Measurements from ENCODE around the gene FAM13A. TPM values are rescaled to one million over a fixed set of nuclear protein-coding genes. Genes with fewer than 3 reads are reported as not detected.

FAM13A gene
- total and polyA plus RNA-seq, 2 of the 8 experiments (the other 6 are each of a cell fraction or from before 2014, with no cell fraction given), result 7.1 to 16.5 TPM

DNA sequence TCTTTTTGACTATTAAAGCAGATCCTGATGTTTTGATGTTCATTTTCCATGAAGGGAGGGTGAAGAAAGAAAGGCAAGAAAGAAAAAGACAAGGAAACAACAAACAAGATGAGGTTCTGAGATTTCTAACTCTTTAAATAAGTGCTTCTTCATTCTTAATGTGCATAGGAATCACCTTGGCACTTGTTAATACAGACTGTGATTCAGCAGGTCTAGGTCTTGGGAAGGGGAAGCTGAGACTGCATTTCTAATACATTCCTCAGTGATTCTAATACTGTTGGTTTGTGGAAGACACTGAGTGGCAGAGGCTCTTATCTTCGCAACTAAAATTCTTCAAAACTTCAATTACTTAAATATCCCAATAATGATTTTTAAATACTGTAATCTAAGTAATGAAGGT is 264.2 kb downstream of the FAM13A start:
- H3K79me2 ChIP-seq (ENCODE audit: control insufficient read depth in 1 of 2, insufficient read depth in 2 of 2, low read length in 2 of 2), result no peaks in the 10 kb centered on the region
- H2AK5ac ChIP-seq (ENCODE audit: low read depth, low read length), result no peak overlapping the region
- H2BK15ac ChIP-seq (ENCODE audit: low read length), result no peak overlapping the region
- ChIA-PET POLR2A (ENCODE audit: partially characterized antibody) (no interaction called here), CTCF (ENCODE audit: partially characterized antibody) (interaction anchor here (1.0 to 5.4 kb wide), 3 partner anchors 26 to 122 kb away, joined by 3 to 32 read pairs (median 9); no protein-coding TSS in a partner anchor)
- H4K8ac ChIP-seq (ENCODE audit: extremely low read depth, insufficient read depth, low read length), result no peak overlapping the region
- no peak overlapping the region for H2AFZ ChIP-seq (ENCODE audit: low read length)
- H3K9me3 ChIP-seq (ENCODE audit: insufficient read depth in 2 of 2, low read depth in 1 of 2, low read length in 1 of 2), result no peaks in the 10 kb centered on the region
- H3K23ac ChIP-seq (ENCODE audit: insufficient read length), result no peak overlapping the region
- no peak overlapping the region for H4K5ac ChIP-seq (ENCODE audit: insufficient read length, low read depth, low read length)
- no peak overlapping the region for H2BK5ac ChIP-seq (ENCODE audit: low read depth, low read length)
- H4K20me1 ChIP-seq (replicated peaks in 1 of 2; ENCODE audit: control insufficient read depth in 1 of 2, insufficient read depth in 2 of 2, low read length in 2 of 2), result no peaks in the 10 kb centered on the region
- H2BK12ac ChIP-seq (ENCODE audit: low read depth, low read length), result no peak overlapping the region
- H3K14ac ChIP-seq (ENCODE audit: insufficient read length), result no peak overlapping the region
- no peak overlapping the region for H3K56ac ChIP-seq (replicated peaks; ENCODE audit: insufficient read length, low read depth, low read length)
- no peak overlapping the region for H2BK20ac ChIP-seq (ENCODE audit: low read length)
- H2BK120ac ChIP-seq (replicated peaks; ENCODE audit: low read depth, low read length), result no peak overlapping the region
- H3K36me3 ChIP-seq (ENCODE audit: control insufficient read depth in 2 of 4, insufficient read depth in 4 of 4, low read length in 3 of 4), result peaks cover 0 to 3% (median 0%) of the 10 kb centered on the region in 4 experiments; a peak in 1 of 8 replicates
- H3K9ac ChIP-seq (replicated peaks in 1 of 4; ENCODE audit: extremely low read depth in 1 of 4, low read depth in 3 of 4, low read length in 3 of 4), result no peak overlapping the region
- H3K23me2 ChIP-seq (ENCODE audit: low read depth, low read length), result no peaks in the 10 kb centered on the region
- no peak overlapping the region for H3K4ac ChIP-seq (replicated peaks; ENCODE audit: insufficient read length, low read depth, low read length)
- FAIRE-seq (no peak), DNase-seq (ENCODE audit: low read depth in 1 of 2, low spot score in 2 of 2) (no peak)
- TF ChIP-seq BACH1 (IDR thresholded peaks at IDR 0.05; ENCODE audit: low read length) (peak; percentile 84), GTF2F1 (IDR thresholded peaks at IDR 0.05; ENCODE audit: borderline replicate concordance, low read depth, low read length) (no peak)
- H3K18ac ChIP-seq (ENCODE audit: extremely low read depth, low read length), result no peak overlapping the region
- no peaks in the 10 kb centered on the region for H3K27me3 ChIP-seq (replicated peaks in 1 of 4; ENCODE audit: control insufficient read depth in 3 of 4, extremely low read depth in 1 of 4, insufficient read depth in 3 of 4, low read length in 3 of 4)
- 89% methylated on average over 1 of the region's 1 CpG; no CpG with 5 or more reads in 1 of the 2 experiments for WGBS, 2 experiments (ENCODE audit: extremely low coverage in 1 of 2, insufficient coverage in 1 of 2, insufficient read length in 1 of 2, insufficient replicate concordance in 2 of 2, low coverage in 1 of 2, low lambda C conversion rate in 2 of 2, missing lambda C conversion rate in 1 of 2)
- no peak overlapping the region for H3K4me3 ChIP-seq (ENCODE audit: extremely low read depth in 1 of 4, insufficient read depth in 2 of 4, low read depth in 3 of 4, low read length in 4 of 4)
- no peak overlapping the region for H4K91ac ChIP-seq (replicated peaks; ENCODE audit: insufficient read length, low read length)
- no peak overlapping the region for H3K27ac ChIP-seq (ENCODE audit: low read depth, low read length)
- H3K4me2 ChIP-seq (ENCODE audit: insufficient read depth in 1 of 2, low read depth in 2 of 2, low read length in 2 of 2), result no peak overlapping the region
- peaks cover 0 to 8% (median 0%) of the 10 kb centered on the region in 4 experiments; a peak in 2 of 7 replicates for H3K4me1 ChIP-seq (replicated peaks in 1 of 4; ENCODE audit: control insufficient read depth in 3 of 4, insufficient read depth in 4 of 4, low read length in 3 of 4)
- no peaks in the 10 kb centered on the region for H3K79me1 ChIP-seq (ENCODE audit: low read depth, low read length)

All from H1 (cell line).